SKM-1 (cell line): Measurements from ENCODE around the gene COL23A1.
A peak's percentile ranks its signal among the peaks of the same experiment; 100 is the strongest.
"Not testable (repeated sequence)": the region's sequence is repeated elsewhere in the genome, so short reads cannot be mapped to it uniquely, and the experiment has no call there.

Experiments used
- DNase-seq: peaks from one replicate; lab custom pipeline; 2025; ENCODE audit not compliant: unreplicated experiment; lab: John Stamatoyannopoulos, UW

Gene COL23A1

GRCh38 chr5:178589180-178590140 lies 733 bp downstream of the COL23A1 start:
- peak; percentile 43 for DNase-seq

- DNase-seq = no peak
Observed at GRCh38 chr5:178588769-178589168, 1.4 kb downstream of the COL23A1 start.

GRCh38 chr5:178587763-178588611 lies 2.2 kb downstream of the COL23A1 start:
- no peak for DNase-seq

- DNase-seq = no peak
Observed at GRCh38 chr5:178586396-178586795, 3.8 kb downstream of the COL23A1 start.

GRCh38 chr5:178585421-178585820 lies 4.8 kb downstream of the COL23A1 start:
- not testable (repeated sequence) for DNase-seq

GRCh38 chr5:178583279-178583678 lies 6.9 kb downstream of the COL23A1 start:
- DNase-seq = no peak

GRCh38 chr5:178582291-178582690 lies 7.9 kb downstream of the COL23A1 start:
- no peak for DNase-seq

GRCh38 chr5:178581621-178582020 lies 8.6 kb downstream of the COL23A1 start:
- no peak for DNase-seq

- DNase-seq = no peak
Observed at GRCh38 chr5:178580271-178580955, 9.8 kb downstream of the COL23A1 start.

GRCh38 chr5:178577944-178578343 lies 12.2 kb downstream of the COL23A1 start:
- DNase-seq = no peak

- DNase-seq = no peak
Observed at GRCh38 chr5:178577376-178577839, 12.8 kb downstream of the COL23A1 start.

- no peak for DNase-seq
Observed at GRCh38 chr5:178576591-178577351, 13.4 kb downstream of the COL23A1 start.

GRCh38 chr5:178573216-178573615 lies 17.0 kb downstream of the COL23A1 start:
- no peak for DNase-seq

GRCh38 chr5:178572617-178573016 lies 17.6 kb downstream of the COL23A1 start:
- no peak for DNase-seq

GRCh38 chr5:178569485-178569884 lies 20.7 kb downstream of the COL23A1 start:
- DNase-seq = no peak

- DNase-seq = no peak
Observed at GRCh38 chr5:178564811-178565550, 25.2 kb downstream of the COL23A1 start.

- DNase-seq = no peak
Observed at GRCh38 chr5:178564397-178564796, 25.8 kb downstream of the COL23A1 start.

GRCh38 chr5:178563621-178564020 lies 26.6 kb downstream of the COL23A1 start:
- no peak for DNase-seq

- DNase-seq = no peak
Observed at GRCh38 chr5:178561746-178562264, 28.4 kb downstream of the COL23A1 start.
